GM12865 (cell line): ENCODE results near the gene SQOR.

Source experiments
- DNase-seq: peaks from one replicate; pipeline ENCODE4 v3.0.0; 2010; ENCODE audit warnings: low read depth
- H3K4me3 ChIP-seq: 2 replicates; pipeline ENCODE4 v1.5.1; 2011; ENCODE audit warnings: mild to moderate bottlenecking, low read depth, low read length, control low read depth
- CTCF ChIP-seq: IDR thresholded peaks from 2 replicates; pipeline ENCODE4 v1.5.1; 2011; ENCODE audit warnings: low read length, control low read depth, low read depth, inconsistent platforms; ENCODE audit not compliant: insufficient read depth; ENCODE audit errors: missing control alignments

The SQOR gene

GRCh38 chr15:45588219-45588875, 46.5 kb upstream of the SQOR start:
- TF ChIP-seq CTCF, result no peak
- DNase-seq, result peak; percentile 13
- peak overlapping the region; percentile 69 for H3K4me3 ChIP-seq

GRCh38 chr15:45589256-45589655, 45.6 kb upstream of the SQOR start:
- peak overlapping the region; percentile 69 for H3K4me3 ChIP-seq
- DNase-seq, result no peak
- no peak for TF ChIP-seq CTCF

- H3K4me3 ChIP-seq, result no peak overlapping the region
- no peak for DNase-seq
- no peak for TF ChIP-seq CTCF
Measured at GRCh38 chr15:45594319-45594718, 40.5 kb upstream of the SQOR start.

- no peak for TF ChIP-seq CTCF
- H3K4me3 ChIP-seq, result no peak overlapping the region
- no peak for DNase-seq
Measured at GRCh38 chr15:45594835-45595530, 39.8 kb upstream of the SQOR start.

- DNase-seq, result peak; percentile 18
- no peak for TF ChIP-seq CTCF
- H3K4me3 ChIP-seq, result no peak overlapping the region
Measured at GRCh38 chr15:45603881-45604280, 30.9 kb upstream of the SQOR start.

GRCh38 chr15:45604326-45604725, 30.5 kb upstream of the SQOR start:
- H3K4me3 ChIP-seq, result no peak overlapping the region
- no peak for TF ChIP-seq CTCF
- DNase-seq, result no peak
